Activated naive CD4-positive, alpha-beta T cell (primary cell): ENCODE results near the gene CCBE1.

Experiments used
- DNase-seq, 4 experiments: peaks; one replicate each; lab custom pipeline; 2025; lab: John Stamatoyannopoulos, UW

The CCBE1 gene

DNA sequence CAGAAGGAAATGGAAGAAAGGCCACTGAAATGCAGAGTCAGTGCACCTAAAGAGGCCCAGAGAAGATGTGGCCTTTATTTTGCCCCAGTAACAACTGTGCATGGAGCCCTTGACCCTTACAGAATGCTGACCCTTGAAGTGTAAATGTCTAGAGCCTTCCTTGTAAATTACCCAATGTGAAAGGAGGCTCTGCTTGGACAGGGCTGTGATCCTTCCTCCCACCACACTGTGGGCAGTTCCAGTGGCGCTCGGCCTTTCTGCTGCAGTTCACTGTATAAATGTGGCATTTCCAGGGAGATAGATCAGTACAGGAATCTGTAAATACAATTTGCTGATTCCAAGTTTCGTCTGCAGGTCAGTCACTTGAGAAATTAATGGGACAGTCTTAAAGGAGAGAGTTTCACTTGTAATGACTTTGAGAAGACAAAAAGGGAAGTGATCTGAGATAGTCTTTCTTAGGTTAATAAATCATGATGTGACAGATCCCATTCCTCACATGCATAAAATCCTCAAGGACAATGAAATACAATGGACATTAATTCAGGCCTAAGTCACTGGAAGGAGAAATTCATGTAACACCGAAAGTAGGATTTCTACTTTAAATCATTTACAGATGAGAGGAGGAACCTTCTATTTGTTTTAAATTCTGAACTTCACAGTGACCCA, 204.3 kb downstream of the CCBE1 start:
- no peak for DNase-seq

DNA sequence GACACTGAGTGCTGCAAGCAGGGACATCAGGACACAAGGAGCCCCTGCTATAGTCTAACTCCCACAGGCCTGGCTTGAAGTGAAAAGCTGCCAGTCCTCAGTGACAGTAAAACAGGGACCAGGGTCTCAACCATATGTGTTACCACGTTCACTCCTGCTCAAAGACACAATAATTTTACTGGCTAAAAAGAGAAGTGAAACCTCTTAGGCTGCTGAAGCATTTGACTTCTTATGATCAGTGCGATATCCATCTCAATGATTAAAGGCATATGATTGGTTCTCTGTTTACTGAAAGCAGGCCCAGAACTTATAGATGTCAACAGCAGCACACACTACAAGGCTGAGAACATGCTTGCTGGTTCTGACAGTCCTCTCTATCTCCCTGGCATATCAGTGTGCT, 208.3 kb downstream of the CCBE1 start:
- DNase-seq: no peak

DNA sequence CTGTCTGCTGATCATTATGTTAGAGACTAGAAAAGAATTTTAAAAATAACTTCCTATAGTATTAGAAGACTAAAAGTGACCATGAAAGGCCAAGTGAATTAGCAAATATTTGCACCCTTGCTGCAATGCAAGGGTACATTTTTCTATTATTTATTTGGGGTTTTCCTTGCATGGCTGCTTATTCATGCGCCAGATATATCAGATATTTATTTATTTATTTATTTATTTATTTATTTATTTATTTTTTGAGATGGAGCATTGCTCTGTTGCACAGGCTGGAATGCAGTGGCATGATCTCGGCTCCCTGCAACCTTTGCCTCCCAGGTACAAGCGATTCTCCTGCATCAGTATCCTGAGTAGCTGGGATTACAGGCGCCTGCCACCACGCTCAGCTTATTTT, 211.8 kb downstream of the CCBE1 start:
- DNase-seq: no peak

DNA sequence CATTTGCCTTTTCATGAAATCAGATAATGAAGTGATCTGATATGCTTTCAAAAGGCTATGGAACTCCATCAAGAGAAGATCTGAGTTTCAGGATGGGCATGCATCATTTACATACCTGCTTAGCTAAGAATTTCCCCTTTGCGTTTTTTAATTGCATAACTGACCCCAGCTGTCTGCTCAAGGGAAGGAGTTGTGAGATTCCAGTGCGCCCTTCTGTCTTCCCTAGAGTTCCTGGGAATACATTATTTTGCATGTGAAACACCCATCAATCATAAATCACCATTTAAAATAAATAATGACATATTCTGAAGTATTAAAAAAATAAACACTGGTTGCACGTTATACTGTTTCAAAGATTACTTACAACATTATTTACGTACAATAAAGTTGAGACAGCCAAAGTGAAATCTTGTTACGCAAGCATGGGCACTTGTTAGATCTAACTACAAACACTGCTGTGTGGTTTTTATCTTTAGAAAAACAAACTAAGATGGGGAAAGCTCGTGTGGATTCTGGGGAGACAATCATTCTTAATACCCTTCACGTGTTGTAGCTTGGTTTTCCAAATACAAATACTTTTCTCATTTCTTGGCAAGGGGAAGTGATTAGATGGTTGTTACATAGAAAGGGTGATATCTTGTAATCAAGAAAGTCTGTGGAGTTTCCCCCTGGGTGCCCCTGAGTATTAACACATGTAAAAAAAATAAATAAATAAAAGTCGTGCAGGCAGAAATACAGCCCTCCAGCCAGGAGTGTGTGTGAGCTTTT, 212.5 kb downstream of the CCBE1 start:
- no peak for DNase-seq

DNA sequence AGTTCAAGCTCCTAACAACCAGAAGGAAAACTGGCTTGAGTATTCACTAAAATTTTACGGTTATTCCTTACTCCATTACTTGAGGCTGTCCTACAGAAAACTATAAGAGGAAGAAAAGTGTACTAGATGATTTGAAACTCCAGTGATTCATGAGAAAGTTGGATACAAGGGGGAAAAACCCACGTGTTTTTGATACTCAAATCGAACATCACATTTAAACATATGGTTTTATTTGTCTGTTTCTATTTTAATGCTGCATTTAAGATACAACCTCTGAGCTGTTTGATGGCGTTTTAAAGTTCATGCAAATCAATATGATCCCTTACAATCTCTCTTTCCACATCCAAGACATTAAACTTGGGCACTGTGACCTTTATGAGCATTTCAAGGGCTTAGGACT, 213.1 kb downstream of the CCBE1 start:
- DNase-seq: no peak

DNA sequence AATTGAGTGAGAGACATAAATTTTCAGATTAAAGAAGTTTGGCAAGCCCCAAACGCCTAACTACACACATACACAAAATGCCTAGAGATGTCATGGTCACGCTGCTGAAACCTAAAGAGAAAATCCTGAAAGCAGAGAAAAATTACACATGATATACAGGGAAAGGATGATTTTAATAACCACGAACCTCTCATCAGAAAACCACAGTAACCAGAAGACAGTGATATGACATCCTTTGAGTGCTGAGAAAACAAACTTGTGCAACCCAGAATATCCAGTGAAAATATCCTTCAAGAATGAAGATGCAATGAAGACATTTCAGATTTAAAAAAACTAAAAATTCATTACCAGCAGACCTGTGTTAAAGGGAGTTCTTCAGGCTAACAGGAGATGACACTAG, 215.8 kb downstream of the CCBE1 start:
- DNase-seq: no peak

DNA sequence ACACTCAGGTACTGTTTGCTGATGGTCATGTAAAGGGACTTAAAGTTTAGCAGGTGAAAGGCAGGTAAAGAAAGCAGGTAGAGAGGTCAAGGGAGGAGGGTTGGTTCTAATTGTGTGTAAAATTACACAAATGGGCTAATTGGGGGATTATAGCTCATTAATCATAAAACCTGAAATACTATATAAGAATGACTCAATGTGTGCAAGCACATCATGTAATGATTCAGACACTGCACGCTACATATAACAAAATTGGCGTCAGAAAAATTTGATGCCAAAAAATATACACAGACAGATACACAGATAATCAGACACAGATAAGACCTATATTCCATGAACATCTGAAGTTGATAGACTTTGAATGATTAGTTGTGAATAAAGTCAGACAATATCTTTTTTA, 217.4 kb downstream of the CCBE1 start:
- no peak for DNase-seq

DNA sequence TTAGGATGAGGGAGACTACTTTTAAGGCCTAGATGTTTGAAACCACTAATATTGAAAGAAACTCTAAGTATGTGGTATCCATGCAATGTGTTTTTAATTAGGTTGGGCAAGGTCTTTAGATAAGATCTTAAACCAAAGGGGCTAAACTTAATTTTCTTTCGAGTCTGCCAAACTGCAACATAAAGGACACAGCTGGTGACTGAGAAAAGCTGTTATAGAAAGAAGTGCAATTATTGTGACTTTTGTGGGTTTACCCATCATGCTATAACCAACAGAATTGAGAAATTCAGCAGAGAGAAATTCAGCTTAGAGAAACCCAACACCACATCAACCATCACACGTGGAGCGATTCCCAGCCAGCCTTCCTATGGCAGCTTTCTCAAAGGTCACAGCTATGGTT, 218.6 kb downstream of the CCBE1 start:
- DNase-seq: no peak

DNA sequence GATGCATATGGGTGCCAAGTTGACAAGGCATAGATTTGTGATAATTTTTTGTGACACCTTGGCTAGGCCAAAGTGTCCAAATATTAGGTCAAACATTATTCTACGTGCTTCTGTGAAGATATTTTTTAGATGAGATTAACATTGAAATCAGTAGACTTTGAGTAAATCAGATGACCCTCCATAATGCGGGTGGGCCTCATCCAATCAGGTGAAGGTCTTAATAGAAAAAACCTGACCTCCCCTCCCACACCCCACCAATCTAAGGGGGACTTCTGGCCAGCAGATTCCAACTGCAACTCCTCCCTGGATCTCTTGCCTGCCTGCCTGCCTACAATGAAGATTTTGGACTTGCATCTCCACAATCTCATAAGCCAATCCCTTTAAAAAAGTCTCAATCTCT, 219.4 kb downstream of the CCBE1 start:
- no peak for DNase-seq

DNA sequence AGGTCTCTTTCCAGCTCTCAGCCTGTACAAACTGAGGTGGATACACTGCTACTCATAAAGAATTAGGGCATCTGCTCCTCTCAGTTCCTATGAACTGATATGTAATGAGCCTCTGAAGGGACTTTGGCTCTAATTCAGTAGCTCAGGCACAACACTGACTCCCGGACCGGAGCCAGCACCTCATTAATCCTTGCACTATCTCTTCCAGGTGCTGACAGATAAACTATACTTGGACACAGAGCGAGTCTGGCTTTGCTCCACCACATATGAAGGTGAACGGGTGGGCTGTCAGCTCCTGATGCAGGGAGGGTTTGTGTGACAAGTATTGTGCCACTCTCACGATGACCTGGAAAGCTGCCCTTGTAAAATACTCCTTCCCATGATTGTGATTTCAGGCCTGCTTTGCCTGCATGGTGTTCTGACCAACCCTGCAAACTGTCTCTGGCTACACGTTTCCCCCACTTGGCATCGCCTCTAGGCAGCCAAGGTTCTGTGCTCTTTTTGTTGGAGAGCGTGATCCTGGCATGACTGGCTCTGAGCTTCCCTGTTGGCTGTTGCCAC, 226.6 kb downstream of the CCBE1 start:
- no peak for DNase-seq

DNA sequence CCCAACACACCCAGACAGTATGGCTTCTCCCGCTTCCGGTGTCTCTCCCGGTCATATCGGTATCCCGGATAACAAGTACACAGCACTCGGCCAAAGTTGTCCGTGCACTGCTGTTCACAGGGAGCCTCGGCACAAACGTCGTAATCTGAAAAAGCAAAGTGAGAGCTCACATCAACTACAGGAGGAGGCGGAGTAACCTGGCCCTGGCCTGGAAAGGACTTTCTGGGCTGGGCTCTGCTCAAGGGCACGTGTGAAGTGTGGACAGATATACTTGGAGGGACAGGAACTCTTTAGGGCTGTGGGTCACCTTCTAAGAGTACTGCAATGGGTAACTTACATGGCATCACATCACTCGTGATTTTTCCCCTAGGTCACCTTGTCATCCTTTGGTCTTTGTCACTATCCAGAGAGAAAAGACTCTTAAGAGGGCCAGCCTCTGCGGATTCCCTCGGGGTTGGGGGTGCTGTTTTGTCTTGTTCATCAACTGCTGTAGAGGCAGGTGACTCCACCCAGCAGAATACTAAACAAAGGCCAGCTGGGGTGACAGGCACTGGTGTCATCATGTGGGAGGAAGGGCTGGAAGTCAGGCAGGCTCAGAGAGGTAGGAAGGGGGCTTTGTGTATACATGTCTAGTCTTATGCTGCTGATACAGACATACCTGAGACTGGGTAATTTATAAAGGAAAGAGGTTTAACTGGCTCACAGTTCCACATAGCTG, 227.6 kb downstream of the CCBE1 start:
- no peak for DNase-seq

DNA sequence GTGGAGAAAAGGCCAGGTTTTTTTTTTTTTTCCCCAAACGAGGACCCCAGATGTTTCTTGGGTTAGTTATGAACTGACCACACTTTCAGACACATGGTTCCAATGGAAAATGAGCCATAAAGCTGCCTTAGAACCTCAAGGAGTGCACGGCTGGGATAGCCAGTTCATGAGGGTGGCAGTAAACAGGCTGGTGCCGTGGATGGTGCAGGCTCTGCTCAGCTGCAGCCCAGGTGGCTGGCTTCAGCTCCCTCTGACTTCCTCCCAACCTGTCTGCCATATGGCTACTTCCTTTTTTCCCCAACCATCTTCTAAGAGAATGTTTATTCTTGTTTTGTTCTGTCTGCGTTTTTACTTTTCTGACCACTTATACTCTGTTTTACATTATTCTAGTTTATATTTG, 228.4 kb downstream of the CCBE1 start:
- no peak for DNase-seq

DNA sequence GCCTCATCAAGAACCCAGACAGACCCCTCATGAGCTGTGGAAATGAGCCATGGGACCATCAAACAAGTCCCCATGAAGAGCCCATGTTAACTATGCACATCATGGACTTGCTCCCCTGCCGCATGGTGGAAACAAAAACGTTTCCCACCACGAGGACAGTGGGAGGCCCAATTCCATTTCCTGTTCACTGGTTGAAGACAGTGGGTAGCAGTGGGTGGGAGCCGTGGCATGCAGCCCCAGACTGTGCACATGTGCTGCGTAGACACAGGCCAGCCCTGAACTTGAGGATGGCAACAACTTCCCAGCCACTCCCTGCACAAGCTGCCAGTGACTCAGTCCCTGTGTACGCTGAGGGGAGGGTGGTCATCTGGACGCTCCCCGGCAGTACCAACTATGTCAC, 229.7 kb downstream of the CCBE1 start:
- DNase-seq: no peak

DNA sequence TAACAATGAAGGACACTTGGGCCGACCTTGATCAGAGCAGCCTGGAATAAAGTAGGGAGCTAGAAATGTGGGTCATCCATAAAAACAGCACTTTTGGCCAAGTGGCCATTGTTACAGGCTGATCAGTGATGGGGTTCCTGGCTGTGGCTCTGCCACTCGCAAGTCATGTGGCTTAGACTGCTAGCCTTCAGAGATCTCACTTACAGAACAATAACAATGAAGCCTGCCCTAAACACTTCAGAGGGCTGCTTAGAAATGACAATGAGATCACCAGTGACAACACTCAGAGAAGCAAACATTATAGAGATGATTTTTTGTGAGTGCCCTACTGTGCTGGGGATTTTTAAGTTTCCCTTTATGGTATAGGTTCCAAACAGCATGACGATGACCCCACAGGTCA, 230.2 kb downstream of the CCBE1 start:
- no peak for DNase-seq

DNA sequence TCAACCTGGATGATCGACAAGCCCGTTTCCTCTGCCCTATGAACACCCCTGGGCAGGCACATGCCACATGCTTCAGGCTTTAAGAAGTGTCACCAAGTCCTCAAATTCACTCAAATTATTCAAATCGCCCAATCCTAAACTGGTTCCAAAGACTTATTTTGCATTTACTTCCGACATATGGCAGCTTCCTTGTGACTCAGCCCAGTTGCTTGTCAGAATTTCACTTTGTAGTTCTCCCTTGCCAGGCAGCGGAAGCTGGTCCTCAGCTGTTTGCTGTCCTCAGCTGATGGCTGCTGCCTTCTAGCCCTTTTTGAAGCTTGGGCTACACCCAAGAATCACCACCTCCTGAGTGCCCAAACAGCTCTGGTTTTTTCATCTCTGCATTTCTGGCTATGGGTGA, 232.7 kb downstream of the CCBE1 start:
- no peak for DNase-seq

DNA sequence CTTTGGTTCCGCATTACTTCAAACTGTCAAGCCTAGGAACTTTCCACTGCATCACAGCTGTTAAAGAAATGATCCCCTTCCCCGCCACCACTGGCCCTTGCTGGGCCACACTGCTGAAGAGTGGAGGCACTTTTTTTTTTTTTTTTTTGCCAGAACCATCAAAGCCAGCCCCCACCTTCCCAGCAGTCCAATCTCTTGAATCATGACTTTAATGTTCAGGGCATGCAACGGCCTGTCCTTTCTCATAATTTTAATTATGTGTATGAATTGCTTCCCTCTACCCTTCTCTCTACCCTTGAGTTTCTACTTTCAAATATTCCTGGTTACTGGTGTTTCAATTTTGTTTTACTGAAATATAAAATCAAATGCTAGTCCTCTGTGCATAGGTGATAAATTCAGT, 236.1 kb downstream of the CCBE1 start:
- DNase-seq: no peak

DNA sequence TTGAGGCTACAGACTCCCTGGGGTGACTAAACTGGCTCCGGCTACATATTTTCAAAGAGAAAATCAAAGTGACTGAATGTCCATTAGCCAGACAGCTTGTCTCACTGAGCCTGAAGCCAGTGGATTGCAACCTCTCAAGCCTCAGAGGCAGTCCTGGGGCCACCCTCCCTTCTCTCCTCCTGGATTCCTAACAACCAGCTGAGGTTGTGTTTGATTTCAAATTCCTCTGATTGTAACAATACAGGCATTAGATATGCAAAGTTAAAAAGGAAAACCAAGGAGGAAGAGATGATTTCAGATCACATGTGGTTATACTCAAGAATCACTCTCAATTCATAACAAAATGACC, 237.2 kb downstream of the CCBE1 start:
- DNase-seq: no peak

DNA sequence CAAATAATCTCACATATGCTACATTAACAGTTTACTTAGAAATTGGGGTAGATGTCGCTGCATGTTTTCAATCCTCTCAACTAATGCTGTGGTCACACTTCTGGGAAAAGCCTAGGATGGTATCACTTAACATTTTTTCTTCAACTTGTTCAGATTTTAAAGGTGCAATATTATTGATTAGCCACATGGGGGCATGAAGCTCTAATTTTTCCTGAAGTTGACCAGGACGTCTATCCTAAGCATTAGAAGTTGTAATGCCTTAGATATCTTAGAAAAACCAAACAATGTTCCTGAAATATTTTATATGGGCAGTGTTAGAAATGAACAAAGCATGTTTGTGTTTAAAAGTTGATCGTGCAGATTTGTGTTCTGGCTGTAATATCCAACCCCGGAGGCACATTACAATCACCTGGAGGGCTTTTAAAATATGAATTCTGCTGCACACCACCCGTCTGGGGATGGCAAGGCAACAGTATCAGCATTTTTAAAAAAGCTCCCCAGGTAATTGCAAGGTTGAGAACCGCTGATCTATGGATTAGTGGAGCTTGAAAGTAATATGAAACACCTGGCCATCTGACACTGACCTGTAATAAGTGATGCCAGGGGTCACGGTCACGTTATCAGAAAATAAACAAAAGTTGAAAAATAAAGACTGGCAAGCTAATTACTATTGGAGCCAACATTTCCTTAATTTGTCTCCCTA, 237.7 kb downstream of the CCBE1 start:
- DNase-seq: no peak

DNA sequence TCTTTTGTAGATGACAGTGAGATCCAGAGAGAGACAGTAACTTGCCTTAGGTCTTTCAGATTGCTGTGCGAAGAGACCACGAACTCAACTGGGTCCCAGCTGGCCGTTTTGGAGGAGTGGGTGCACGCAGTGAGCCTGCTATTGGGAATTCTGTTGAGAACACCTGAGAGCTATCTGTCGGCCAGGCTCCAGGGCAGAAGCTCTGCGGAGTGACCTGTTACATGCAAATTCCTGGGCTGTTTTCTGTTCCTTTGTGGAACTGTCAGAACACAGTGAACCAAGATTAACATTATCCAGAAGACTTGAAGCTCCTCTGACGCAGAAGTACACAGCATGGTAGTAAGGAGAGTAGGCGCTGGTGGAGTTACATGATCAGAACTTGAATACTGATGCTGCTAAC, 238.6 kb downstream of the CCBE1 start:
- DNase-seq: no peak

DNA sequence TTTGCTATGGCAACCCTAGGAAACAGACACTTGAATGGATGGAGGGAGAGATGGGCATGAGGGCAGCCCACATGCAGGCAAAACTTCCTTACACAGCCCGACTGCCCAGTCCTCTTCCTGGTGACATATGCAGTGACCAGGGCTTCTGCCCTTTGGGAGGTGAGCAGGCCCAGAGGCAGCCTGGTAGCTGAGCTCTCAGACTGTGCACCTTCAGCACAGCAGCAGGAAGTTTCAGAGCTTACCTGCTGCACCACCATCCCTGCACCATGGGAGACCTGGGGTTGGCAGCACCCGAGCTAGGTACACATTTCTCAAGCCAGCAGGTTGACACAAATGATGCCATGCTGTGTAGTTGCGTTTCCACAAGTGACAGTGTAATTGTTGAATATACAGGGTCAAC, 240.6 kb downstream of the CCBE1 start:
- DNase-seq: no peak

DNA sequence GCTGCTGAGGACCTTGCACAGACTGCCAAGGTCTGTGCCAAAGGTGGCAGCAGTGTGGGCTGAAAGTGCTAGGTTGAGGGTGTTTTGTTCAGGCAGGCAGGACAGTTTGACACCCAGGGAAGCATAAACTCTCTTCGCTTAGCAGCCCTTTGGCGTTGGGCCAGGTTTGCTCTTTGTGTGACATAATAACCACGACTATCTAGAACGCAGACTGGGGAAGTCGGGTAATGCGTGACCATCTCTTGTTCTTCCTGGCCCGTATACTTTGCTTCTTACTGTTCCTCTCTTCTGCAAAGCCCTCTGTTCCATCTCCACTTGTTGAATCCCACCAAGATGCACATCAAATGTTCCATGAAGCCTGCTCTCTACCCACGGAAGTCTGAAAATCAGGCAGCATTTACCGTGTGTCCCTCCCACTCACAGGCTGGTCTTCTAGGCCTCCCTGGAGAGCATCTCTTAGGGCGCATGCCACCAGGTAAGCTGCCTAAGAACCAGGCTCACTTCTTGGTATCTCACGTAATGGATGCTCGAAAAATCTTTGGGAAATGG, 241.4 kb downstream of the CCBE1 start:
- no peak for DNase-seq
